Upper lobe of left lung (tissue), 6 donors: ENCODE measurements around the gene OR6S1. TPM values are rescaled to one million over a fixed set of nuclear protein-coding genes. Genes with fewer than 3 reads are reported as not detected.

Source experiments
- ATAC-seq, 2 donors: fragments of 200-7000 bp; cut with Tn5 transposase; one replicate each; pipeline ENCODE4 v1.9.1; 2022; ENCODE audit warnings: mild to moderate bottlenecking in 2 of 2, moderate library complexity in 2 of 2; ENCODE audit not compliant: low FRiP score in 2 of 2
- DNase-seq, 2 donors: peaks; one replicate each; pipeline ENCODE4 v3.0.0-alpha.2; 2019 to 2020
- H3K27ac ChIP-seq, 4 donors: fragments of 200-600 bp; sonication (generic); one replicate each; pipeline ENCODE4 v1.5.1; 2016 to 2019
- H3K27me3 ChIP-seq, 4 donors: fragments of 200-600 bp; sonication (generic); one replicate each; pipeline ENCODE4 v1.5.1; 2017 to 2019
- H3K36me3 ChIP-seq, 4 donors: fragments of 200-600 bp; sonication (generic); one replicate each; pipeline ENCODE4 v1.5.1; 2016 to 2019
- H3K4me1 ChIP-seq, 4 donors: fragments of 200-600 bp; sonication (generic); one replicate each; pipeline ENCODE4 v1.5.1; 2018 to 2019
- H3K4me3 ChIP-seq, 4 donors: fragments of 200-600 bp; sonication (generic); one replicate each; pipeline ENCODE4 v1.5.1; 2017 to 2019; ENCODE audit warnings: mild to moderate bottlenecking in 2 of 4, moderate library complexity in 1 of 4
- H3K9me3 ChIP-seq, 4 donors: fragments of 200-600 bp; sonication (generic); one replicate each; pipeline ENCODE4 v1.5.1; 2018 to 2019
- EP300 ChIP-seq, 4 donors: sonication (generic); formaldehyde crosslinking; IDR thresholded peaks; one replicate each; pipeline ENCODE4 v1.5.1; 2017; ENCODE audit warnings: antibody characterized with exemption in 4 of 4, control low read depth in 2 of 4
- POLR2A ChIP-seq, 4 donors: fragments of 450-650 bp; IDR thresholded peaks; one replicate each; pipeline ENCODE4 v1.5.1; 2016 to 2017; ENCODE audit warnings: antibody characterized with exemption in 4 of 4, mild to moderate bottlenecking in 2 of 4
- POLR2AphosphoS5 ChIP-seq, 2 donors: sonication (generic); formaldehyde crosslinking; IDR thresholded peaks; one replicate each; pipeline ENCODE4 v1.5.1; 2017; ENCODE audit warnings: antibody characterized with exemption in 2 of 2
- WGBS, 2 donors: methylation state at CpG; one replicate each; pipeline ENCODE4 v1.1.5; 2017 to 2018; 5-methylcytosine and 5-hydroxymethylcytosine counted together
- total RNA-seq, 6 donors: library from RNA; depleted of rRNA in 4 of 6; stranded (reverse); fragments of >200 nt in 4 of 6; gene quantifications; one replicate each; pipeline versions ENCODE4 v1.1.0 to v1.2.1, GENCODE V29; 2016 to 2021
- TF ChIP-seq, protein P1 (sequence below), 6 experiments: fragments of 450-650 bp in 4 of 6; fragments of 200-600 bp in 2 of 6; sonication (generic) in 2 of 6; IDR thresholded peaks; one replicate each; pipeline ENCODE4 v1.5.1; 2016 to 2019; ENCODE audit warnings: antibody characterized with exemption in 6 of 6
- donor health status: DM: no; HTN: no; CAD: no; lungs with moderate emphysema.
- donor health status: DM: no; HTN: yes; CAD: no; lungs with severe emphysema.

Gene OR6S1
- total RNA-seq, 6 donors from 2014 or later, result not detected

DNA sequence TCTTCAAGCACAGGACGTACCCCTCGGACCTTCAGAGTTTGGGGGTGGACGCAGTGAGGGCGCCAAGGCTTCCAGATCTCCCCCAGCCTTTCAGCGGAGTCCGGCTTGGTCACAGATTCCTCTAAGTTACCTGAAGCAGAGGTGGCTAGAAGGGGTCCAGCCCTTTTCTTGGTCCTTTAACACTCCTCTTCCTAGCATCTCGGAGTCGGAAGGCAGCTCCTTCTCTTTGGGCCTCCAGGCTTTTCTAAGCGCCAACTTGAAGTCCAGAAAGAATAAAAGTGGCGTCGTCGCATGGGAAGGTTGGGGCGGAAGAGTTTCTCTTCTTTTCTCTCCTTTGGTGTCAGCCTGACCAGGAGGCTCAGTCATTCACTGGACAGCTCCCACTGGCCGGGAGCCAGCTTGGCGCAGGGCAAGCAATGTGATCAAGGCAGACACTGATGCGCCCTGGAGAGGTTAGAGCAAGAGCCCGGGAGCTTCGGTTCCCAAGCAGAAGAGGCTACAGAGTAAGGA lies 9.6 kb downstream of the OR6S1 start:
- TF ChIP-seq POLR2A (IDR thresholded peaks at IDR 0.05) (no peak), EP300 (IDR thresholded peaks at IDR 0.05) (no peak), POLR2AphosphoS5 (IDR thresholded peaks at IDR 0.05) (no peak)
- TF ChIP-seq, protein P1, sequence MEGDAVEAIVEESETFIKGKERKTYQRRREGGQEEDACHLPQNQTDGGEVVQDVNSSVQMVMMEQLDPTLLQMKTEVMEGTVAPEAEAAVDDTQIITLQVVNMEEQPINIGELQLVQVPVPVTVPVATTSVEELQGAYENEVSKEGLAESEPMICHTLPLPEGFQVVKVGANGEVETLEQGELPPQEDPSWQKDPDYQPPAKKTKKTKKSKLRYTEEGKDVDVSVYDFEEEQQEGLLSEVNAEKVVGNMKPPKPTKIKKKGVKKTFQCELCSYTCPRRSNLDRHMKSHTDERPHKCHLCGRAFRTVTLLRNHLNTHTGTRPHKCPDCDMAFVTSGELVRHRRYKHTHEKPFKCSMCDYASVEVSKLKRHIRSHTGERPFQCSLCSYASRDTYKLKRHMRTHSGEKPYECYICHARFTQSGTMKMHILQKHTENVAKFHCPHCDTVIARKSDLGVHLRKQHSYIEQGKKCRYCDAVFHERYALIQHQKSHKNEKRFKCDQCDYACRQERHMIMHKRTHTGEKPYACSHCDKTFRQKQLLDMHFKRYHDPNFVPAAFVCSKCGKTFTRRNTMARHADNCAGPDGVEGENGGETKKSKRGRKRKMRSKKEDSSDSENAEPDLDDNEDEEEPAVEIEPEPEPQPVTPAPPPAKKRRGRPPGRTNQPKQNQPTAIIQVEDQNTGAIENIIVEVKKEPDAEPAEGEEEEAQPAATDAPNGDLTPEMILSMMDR (IDR thresholded peaks at IDR 0.05), result no peak
- Histone ChIP-seq H3K4me3 (peak overlapping the region; percentile 5 to 40 (median 28)), H3K36me3 (no peaks in the 10 kb centered on the region), H3K27ac (no peak overlapping the region), H3K27me3 (peaks cover 0 to 10% (median under 1%) of the 10 kb centered on the region in 4 donors), H3K9me3 (no peaks in the 10 kb centered on the region), H3K4me1 (peaks cover 23 to 35% (median 26%) of the 10 kb centered on the region in 4 donors)
- WGBS, 2 donors, result 1 to 3% methylated on average over 15 to 18 of the region's 18 CpGs
- DNase-seq, result peak; percentile 66 to 86
- ATAC-seq, result peak; percentile 70 to 78

DNA sequence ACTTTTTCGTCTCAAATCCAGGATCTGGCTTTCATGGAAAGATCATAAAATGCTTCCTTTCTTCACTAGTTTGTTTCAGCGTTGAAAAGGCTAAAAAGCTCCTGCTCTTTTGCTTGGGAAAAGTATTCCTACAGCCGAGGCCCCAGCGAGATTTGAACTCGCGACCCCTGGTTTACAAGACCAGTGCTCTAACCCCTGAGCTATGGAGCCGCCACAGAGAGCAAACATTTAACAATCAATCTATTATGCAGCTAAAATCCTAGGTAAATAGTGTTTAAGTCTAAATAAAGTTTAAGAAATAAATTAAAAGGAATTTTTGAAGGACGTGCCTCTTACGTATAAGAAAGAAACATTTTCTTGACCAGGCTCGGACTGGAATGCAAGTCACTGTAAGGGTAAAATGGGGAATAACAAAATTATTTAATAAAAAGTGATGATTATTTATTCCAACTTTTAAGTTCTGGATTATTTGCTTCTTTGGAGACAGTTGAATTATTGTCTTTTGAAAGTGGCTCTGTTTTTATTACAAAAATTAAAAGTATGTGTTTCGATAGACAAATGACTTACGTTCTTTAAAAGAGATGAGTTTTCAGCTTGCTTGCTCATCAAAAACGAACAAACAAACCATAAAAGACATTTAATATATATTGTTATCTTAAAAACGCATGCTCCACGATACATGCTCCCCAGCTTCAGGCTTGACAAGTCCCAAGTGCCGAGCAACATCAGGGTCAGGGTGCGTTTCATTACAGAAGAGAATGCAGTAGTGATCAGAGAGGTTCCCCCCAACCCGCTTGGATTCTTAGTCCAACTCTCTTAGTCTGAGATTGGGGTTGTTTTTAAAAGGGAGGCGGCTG lies 10.2 kb downstream of the OR6S1 start:
- H3K4me3 ChIP-seq, result peak overlapping the region in 3 of 4 donors; percentile 20 to 40 (median 37)
- H3K9me3 ChIP-seq, result no peaks in the 10 kb centered on the region
- ATAC-seq, result peak in 1 of 2 donors; percentile 54
- H3K36me3 ChIP-seq, result no peaks in the 10 kb centered on the region
- DNase-seq, result no peak
- H3K4me1 ChIP-seq, result peaks cover 23 to 41% (median 26%) of the 10 kb centered on the region in 4 donors
- no peak for TF ChIP-seq EP300 (IDR thresholded peaks at IDR 0.05)
- TF ChIP-seq, protein P1 (IDR thresholded peaks at IDR 0.05), result no peak
- TF ChIP-seq POLR2AphosphoS5 (IDR thresholded peaks at IDR 0.05), result no peak
- TF ChIP-seq POLR2A (IDR thresholded peaks at IDR 0.05), result no peak
- no peak overlapping the region for H3K27ac ChIP-seq
- H3K27me3 ChIP-seq, result peaks cover 0 to 13% (median under 1%) of the 10 kb centered on the region in 4 donors
- 2 to 5% methylated on average over 19 of the region's 19 CpGs for WGBS, 2 donors

DNA sequence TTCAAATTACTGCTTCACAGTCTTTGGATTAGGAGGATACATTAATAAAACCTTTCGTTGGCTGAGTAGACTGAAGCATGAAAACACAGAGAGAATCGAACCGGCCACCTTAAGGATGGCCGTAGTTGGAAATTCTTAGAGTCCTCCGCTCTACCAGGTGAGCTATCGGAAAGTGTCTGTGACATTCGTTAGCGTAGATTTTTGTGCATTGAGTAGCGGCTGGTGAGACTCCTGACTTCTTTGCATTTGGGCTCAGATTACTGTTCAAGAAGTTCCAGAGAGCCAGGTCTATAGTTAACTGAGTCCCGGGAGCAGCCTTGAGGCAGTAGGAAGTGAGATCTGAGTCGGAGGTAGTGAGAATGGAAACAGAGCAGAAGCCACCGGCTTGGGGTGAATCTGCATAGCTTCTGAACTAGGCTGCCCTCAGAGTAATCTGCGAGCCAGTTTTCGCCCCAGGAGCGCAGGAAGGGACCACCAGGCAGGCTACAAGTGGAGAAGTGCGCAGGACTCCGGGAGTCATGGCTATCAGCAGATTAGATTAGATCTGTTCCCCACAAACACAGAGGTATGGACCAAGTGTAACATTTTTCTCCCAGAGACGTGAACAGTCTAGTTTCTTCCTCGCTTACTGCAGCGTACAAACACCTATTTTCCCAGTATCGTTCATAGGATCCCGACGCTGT lies 11.0 kb downstream of the OR6S1 start:
- no peaks in the 10 kb centered on the region for H3K36me3 ChIP-seq
- no peak for TF ChIP-seq POLR2AphosphoS5 (IDR thresholded peaks at IDR 0.05)
- TF ChIP-seq EP300 (IDR thresholded peaks at IDR 0.05), result no peak
- no peak for TF ChIP-seq POLR2A (IDR thresholded peaks at IDR 0.05)
- TF ChIP-seq, protein P1 (IDR thresholded peaks at IDR 0.05), result no peak
- H3K9me3 ChIP-seq, result no peaks in the 10 kb centered on the region
- H3K4me1 ChIP-seq, result peaks cover 23 to 48% (median 30%) of the 10 kb centered on the region in 4 donors
- ATAC-seq, result peak in 1 of 2 donors; percentile 28
- no peak overlapping the region for H3K27ac ChIP-seq
- 4 to 6% methylated on average over 21 to 23 of the region's 23 CpGs for WGBS, 2 donors
- no peak for DNase-seq
- H3K4me3 ChIP-seq, result peak overlapping the region in 3 of 4 donors; percentile 6 to 40 (median 37)
- peaks cover 0 to 13% (median under 1%) of the 10 kb centered on the region in 4 donors for H3K27me3 ChIP-seq

DNA sequence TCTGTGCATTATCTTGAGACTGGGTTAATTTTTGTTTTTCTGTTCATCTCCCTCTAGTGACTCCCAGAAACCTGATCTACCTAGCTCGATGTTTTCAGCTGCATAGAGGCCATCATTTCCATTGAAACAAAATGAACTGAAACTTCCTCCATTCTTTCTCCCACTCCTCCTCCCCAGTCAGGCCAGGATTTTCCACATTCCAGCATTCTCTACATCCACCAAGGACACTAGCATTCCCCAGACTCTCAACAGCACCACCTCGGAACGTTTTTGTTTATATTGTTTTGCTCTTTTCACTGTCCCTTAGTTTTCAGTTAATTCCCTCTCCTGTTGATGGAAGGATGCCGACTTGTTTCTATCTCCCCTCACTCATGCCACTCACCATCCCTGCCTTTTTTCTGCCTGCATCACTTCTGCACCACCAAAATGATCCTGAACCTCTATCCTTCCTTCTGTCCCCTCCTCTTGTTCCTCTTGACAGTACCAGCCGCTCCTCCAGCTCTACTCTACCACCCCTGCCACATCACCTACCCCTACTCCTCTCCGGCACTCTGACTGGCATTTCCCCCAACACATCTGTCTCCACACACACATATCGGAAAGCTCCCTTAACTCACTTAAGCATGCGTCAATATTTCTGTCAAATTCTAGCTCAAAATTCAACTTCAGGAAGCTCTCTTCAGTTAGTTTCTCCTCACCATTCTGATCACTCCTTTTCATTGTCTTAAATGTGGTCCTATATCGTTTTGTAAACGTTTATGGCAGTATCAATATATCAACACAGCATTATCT lies 13.2 kb downstream of the OR6S1 start:
- H3K9me3 ChIP-seq, result no peaks in the 10 kb centered on the region
- TF ChIP-seq EP300 (IDR thresholded peaks at IDR 0.05) (no peak), POLR2A (IDR thresholded peaks at IDR 0.05) (no peak), POLR2AphosphoS5 (IDR thresholded peaks at IDR 0.05) (no peak)
- TF ChIP-seq, protein P1 (IDR thresholded peaks at IDR 0.05), result no peak
- peaks cover 29 to 68% (median 45%) of the 10 kb centered on the region in 4 donors for H3K4me1 ChIP-seq
- no peak for ATAC-seq
- H3K36me3 ChIP-seq, result no peaks in the 10 kb centered on the region
- no peak overlapping the region for H3K27ac ChIP-seq
- no peak for DNase-seq
- H3K4me3 ChIP-seq, result no peak overlapping the region
- WGBS, 2 donors, result 49 to 52% methylated on average over 10 of the region's 10 CpGs
- H3K27me3 ChIP-seq, result peaks cover 0 to 13% (median under 1%) of the 10 kb centered on the region in 4 donors
